OCI-LY7 (cell line): ENCODE measurements around the gene FLRT2. TPM values are rescaled to one million over a fixed set of nuclear protein-coding genes. Genes with fewer than 3 reads are reported as not detected.

Experiments
- BruUV-seq: library from RNA; stranded (reverse); fragments of 400-500 nt; replicated peaks from 2 replicates; lab custom pipeline; 2021; lab: Mats Ljungman, UMichigan
- CTCF ChIA-PET: fragments of 300-600 bp; sonication (Branson Sonifier 250); formaldehyde crosslinking; loops from one replicate; lab custom pipeline; 2022; ENCODE audit warnings: antibody characterized with exemption; ENCODE audit not compliant: unreplicated experiment; lab: Charles Lee
- POLR2A ChIA-PET: fragments of 300-600 bp; sonication (Branson Sonifier 250); formaldehyde crosslinking; loops from one replicate; lab custom pipeline; 2022; ENCODE audit warnings: antibody characterized with exemption; lab: Charles Lee
- DNase-seq: peaks from one replicate; pipeline ENCODE4 v3.0.0-alpha.2; 2015; ENCODE audit warnings: low spot score
- H2AFZ ChIP-seq: fragments of 200-600 bp; sonication (generic), shearing (Covaris generic); 2 replicates; pipeline ENCODE4 v1.6.1; 2014; ENCODE audit warnings: mild to moderate bottlenecking, antibody characterized with exemption, low read length, moderate library complexity
- H3K27ac ChIP-seq: fragments of 200-600 bp; sonication (generic); 2 replicates; pipeline ENCODE4 v1.5.1; 2014; ENCODE audit warnings: mixed run types, low read depth, mild to moderate bottlenecking, moderate library complexity, low read length, inconsistent platforms; ENCODE audit not compliant: poor library complexity, severe bottlenecking
- H3K36me3 ChIP-seq: fragments of 200-600 bp; sonication (generic); 2 replicates; pipeline ENCODE4 v1.6.1; 2014; ENCODE audit warnings: mild to moderate bottlenecking, antibody characterized with exemption, low read length, moderate library complexity, mixed read lengths; ENCODE audit not compliant: insufficient read depth
- H3K4me1 ChIP-seq: fragments of 200-600 bp; sonication (generic); 2 replicates; pipeline ENCODE4 v1.5.1; 2014; ENCODE audit warnings: mild to moderate bottlenecking, low read length; ENCODE audit not compliant: insufficient read depth, poor library complexity, severe bottlenecking
- H3K4me2 ChIP-seq: fragments of 200-600 bp; sonication (generic); 2 replicates; pipeline ENCODE4 v1.6.1; 2014; ENCODE audit warnings: mild to moderate bottlenecking, low read length
- H3K4me3 ChIP-seq: fragments of 200-600 bp; sonication (generic); 2 replicates; pipeline ENCODE4 v1.5.1; 2014; ENCODE audit warnings: mild to moderate bottlenecking, low read depth, low read length; ENCODE audit not compliant: poor library complexity, severe bottlenecking
- H3K79me2 ChIP-seq: fragments of 200-600 bp; sonication (generic); 2 replicates; pipeline ENCODE4 v1.6.1; 2016; ENCODE audit warnings: low read depth, mild to moderate bottlenecking, low read length, moderate library complexity, mixed read lengths; ENCODE audit not compliant: insufficient read depth
- H3K9me2 ChIP-seq: fragments of 200-600 bp; sonication (generic); 2 replicates; pipeline ENCODE4 v1.6.1; 2016; ENCODE audit warnings: mild to moderate bottlenecking, low read length, mixed read lengths; ENCODE audit not compliant: insufficient read depth
- H3K9me3 ChIP-seq: fragments of 200-600 bp; sonication (generic); 2 replicates; pipeline ENCODE4 v1.6.1; 2014; ENCODE audit warnings: mild to moderate bottlenecking, mixed run types, low read length, mixed read lengths
- H4K20me1 ChIP-seq: fragments of 200-600 bp; sonication (generic); 2 replicates; pipeline ENCODE4 v1.6.1; 2014; ENCODE audit warnings: mild to moderate bottlenecking, antibody characterized with exemption, low read length, moderate library complexity, mixed read lengths; ENCODE audit not compliant: insufficient read depth
- EZH2phosphoT487 ChIP-seq: fragments of 200-600 bp; sonication (generic); IDR thresholded peaks from 2 replicates; pipeline ENCODE4 v1.6.1; 2018; ENCODE audit warnings: low read depth, borderline replicate concordance, mild to moderate bottlenecking, mixed run types, antibody characterized with exemption, low read length, moderate library complexity, mixed read lengths
- intact Hi-C: fragments of 100-400 bp; cut with micrococcal nuclease; formaldehyde crosslinking; loops from one replicate; pipeline ENCODE4 v1.10.0; 2022; ENCODE audit not compliant: unreplicated experiment
- total RNA-seq, 2 experiments: library from RNA; depleted of rRNA in 1 of 2; stranded (reverse); fragments of >200 nt in 1 of 2; shearing (Covaris generic) in 1 of 2; gene quantifications; 2 replicates each; pipeline ENCODE4 v1.2.3, GENCODE V29; 2014 to 2022
- TF ChIP-seq, protein P1 (sequence below): fragments of 200-600 bp; sonication (generic); conservative IDR thresholded peaks from 2 replicates; pipeline ENCODE4 v1.5.1; 2014; ENCODE audit warnings: mild to moderate bottlenecking, antibody characterized with exemption, low read length, moderate library complexity, mixed read lengths

The FLRT2 gene
- total RNA-seq, 2 experiments from 2014 or later, result not detected

DNA sequence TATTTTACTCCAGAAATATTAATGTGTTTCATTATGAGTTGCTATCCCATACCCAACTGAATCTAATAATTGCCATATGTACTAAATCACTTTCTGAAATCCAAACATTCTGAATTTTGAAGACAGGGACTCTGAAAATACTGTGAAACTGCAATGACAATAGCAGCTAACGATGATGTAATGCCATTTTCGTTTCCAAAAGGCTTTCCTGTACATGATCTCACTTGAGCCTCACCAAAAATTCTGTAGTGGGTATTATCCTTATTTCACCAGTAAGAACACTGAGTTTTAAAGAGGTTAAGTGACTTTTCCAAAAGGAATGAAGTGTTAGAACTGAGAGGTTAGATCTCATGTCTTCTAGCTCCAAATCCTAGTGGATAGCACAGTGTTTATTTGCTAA is 133.3 kb downstream of the FLRT2 start:
- BruUV-seq, result no TSS peak
- Histone ChIP-seq H3K9me3 (no peaks in the 10 kb centered on the region), H4K20me1 (no peaks in the 10 kb centered on the region), H3K4me2 (no peak overlapping the region), H3K79me2 (no peaks in the 10 kb centered on the region), H3K9me2 (no peaks in the 10 kb centered on the region), H3K27ac (no peak overlapping the region), H3K4me3 (no peak overlapping the region), H3K4me1 (no peaks in the 10 kb centered on the region), H3K36me3 (no peaks in the 10 kb centered on the region), H2AFZ (no peak overlapping the region)
- ChIA-PET CTCF (no interaction called here), POLR2A (no interaction called here)
- TF ChIP-seq, protein P1, sequence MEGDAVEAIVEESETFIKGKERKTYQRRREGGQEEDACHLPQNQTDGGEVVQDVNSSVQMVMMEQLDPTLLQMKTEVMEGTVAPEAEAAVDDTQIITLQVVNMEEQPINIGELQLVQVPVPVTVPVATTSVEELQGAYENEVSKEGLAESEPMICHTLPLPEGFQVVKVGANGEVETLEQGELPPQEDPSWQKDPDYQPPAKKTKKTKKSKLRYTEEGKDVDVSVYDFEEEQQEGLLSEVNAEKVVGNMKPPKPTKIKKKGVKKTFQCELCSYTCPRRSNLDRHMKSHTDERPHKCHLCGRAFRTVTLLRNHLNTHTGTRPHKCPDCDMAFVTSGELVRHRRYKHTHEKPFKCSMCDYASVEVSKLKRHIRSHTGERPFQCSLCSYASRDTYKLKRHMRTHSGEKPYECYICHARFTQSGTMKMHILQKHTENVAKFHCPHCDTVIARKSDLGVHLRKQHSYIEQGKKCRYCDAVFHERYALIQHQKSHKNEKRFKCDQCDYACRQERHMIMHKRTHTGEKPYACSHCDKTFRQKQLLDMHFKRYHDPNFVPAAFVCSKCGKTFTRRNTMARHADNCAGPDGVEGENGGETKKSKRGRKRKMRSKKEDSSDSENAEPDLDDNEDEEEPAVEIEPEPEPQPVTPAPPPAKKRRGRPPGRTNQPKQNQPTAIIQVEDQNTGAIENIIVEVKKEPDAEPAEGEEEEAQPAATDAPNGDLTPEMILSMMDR, result no peak
- TF ChIP-seq EZH2phosphoT487, result no peak
- no peak for DNase-seq
- intact Hi-C loops, result no loop called here

DNA sequence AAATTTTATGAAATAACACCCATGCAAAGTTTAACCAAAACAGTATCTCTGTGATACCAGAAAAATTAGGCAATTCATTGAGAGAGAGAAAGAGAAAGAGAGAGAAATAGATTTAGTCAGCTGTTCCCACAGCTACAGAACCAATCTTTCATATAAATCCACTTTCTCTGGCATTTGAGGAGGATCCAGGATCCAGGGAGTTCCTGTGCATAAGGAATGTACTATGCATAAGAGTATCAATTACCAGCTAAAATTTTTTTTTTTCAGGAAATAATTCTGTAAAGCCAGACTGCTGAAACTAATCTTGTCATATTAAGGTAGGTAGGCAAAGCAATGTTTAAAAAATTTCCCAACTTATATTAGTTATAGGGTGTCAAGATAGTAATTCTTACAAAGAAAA is 133.7 kb downstream of the FLRT2 start:
- TF ChIP-seq, protein P1, result no peak
- no peak for TF ChIP-seq EZH2phosphoT487
- H3K4me2 ChIP-seq, result no peak overlapping the region
- H3K36me3 ChIP-seq, result no peaks in the 10 kb centered on the region
- H3K9me3 ChIP-seq, result no peaks in the 10 kb centered on the region
- H3K27ac ChIP-seq, result no peak overlapping the region
- no peak for DNase-seq
- no peak overlapping the region for H3K4me3 ChIP-seq
- no peaks in the 10 kb centered on the region for H3K4me1 ChIP-seq
- H4K20me1 ChIP-seq, result no peaks in the 10 kb centered on the region
- intact Hi-C loops, result no loop called here
- H3K9me2 ChIP-seq, result no peaks in the 10 kb centered on the region
- no peak overlapping the region for H2AFZ ChIP-seq
- ChIA-PET POLR2A (no interaction called here), CTCF (no interaction called here)
- BruUV-seq, result no TSS peak
- H3K79me2 ChIP-seq, result no peaks in the 10 kb centered on the region

- no TSS peak for BruUV-seq
- ChIA-PET CTCF (no interaction called here), POLR2A (interaction anchor here (0.7 to 0.8 kb wide), 2 partner anchors 9 to 12 kb away, joined by 3 read pairs; no protein-coding TSS in a partner anchor)
- H3K4me3 ChIP-seq, result no peak overlapping the region
- no peak overlapping the region for H2AFZ ChIP-seq
- intact Hi-C loops, result no loop called here
- H3K9me3 ChIP-seq, result no peaks in the 10 kb centered on the region
- H3K36me3 ChIP-seq, result no peaks in the 10 kb centered on the region
- DNase-seq, result no peak
- H3K4me1 ChIP-seq, result no peaks in the 10 kb centered on the region
- H3K9me2 ChIP-seq, result no peaks in the 10 kb centered on the region
- no peaks in the 10 kb centered on the region for H4K20me1 ChIP-seq
- H3K4me2 ChIP-seq, result no peak overlapping the region
- H3K27ac ChIP-seq, result no peak overlapping the region
- TF ChIP-seq EZH2phosphoT487, result no peak
- TF ChIP-seq, protein P1, result no peak
- no peaks in the 10 kb centered on the region for H3K79me2 ChIP-seq
Measured at GRCh38 chr14:85675957-85676356, 146.0 kb downstream of the FLRT2 start.
